ENCODE measurements around the gene OXT.

Gene OXT

DNA sequence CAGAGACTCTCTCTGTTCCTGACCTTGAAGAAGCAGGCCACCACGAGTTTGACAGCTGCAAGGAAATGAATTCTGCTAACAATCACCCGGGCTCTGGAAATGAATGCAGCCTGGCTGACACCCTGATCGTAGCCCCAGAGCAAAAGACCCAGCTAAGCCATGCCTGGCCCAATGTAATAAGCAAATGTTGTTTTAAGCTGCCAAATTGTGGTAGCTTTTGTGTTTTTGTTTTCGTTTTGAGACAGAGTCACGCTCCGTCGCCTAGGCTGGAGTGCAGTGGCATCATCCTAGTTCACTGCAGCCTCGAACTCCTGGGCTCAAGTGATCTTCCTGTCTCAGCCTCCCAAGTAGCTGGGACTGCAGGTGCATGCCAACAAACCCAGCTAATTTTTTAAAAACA lies 3.3 kb upstream of the OXT start:
- no peaks in the 10 kb centered on the region for H3K79me2 ChIP-seq (ENCODE audit: control insufficient read depth, low read length)
- no peaks in the 10 kb centered on the region for H3K9me3 ChIP-seq (ENCODE audit: control insufficient read depth, insufficient read depth, low read length)
- no peaks in the 10 kb centered on the region for H3F3A ChIP-seq (ENCODE audit: control insufficient read depth, insufficient read depth)
- peaks cover 6% of the 10 kb centered on the region; the same call in 1 of the 2 replicates for H3K4me1 ChIP-seq (ENCODE audit: control insufficient read depth, low read length)
- no peaks in the 10 kb centered on the region for H4K20me1 ChIP-seq (ENCODE audit: control insufficient read depth, insufficient read depth, low read depth, low read length)
- no peak overlapping the region for H3K27ac ChIP-seq (ENCODE audit: low read depth, low read length)
- TF ChIP-seq, protein P1, sequence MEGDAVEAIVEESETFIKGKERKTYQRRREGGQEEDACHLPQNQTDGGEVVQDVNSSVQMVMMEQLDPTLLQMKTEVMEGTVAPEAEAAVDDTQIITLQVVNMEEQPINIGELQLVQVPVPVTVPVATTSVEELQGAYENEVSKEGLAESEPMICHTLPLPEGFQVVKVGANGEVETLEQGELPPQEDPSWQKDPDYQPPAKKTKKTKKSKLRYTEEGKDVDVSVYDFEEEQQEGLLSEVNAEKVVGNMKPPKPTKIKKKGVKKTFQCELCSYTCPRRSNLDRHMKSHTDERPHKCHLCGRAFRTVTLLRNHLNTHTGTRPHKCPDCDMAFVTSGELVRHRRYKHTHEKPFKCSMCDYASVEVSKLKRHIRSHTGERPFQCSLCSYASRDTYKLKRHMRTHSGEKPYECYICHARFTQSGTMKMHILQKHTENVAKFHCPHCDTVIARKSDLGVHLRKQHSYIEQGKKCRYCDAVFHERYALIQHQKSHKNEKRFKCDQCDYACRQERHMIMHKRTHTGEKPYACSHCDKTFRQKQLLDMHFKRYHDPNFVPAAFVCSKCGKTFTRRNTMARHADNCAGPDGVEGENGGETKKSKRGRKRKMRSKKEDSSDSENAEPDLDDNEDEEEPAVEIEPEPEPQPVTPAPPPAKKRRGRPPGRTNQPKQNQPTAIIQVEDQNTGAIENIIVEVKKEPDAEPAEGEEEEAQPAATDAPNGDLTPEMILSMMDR (IDR thresholded peaks at IDR 0.05; ENCODE audit: low read depth, low read length, poor library complexity, severe bottlenecking): no peak
- TF ChIP-seq EZH2phosphoT487 (IDR thresholded peaks at IDR 0.05; ENCODE audit: borderline replicate concordance, low read length): no peak
- no peaks in the 10 kb centered on the region for H3K36me3 ChIP-seq (ENCODE audit: control insufficient read depth, low read length)
- peaks cover 14% of the 10 kb centered on the region for H3K27me3 ChIP-seq (ENCODE audit: control insufficient read depth, low read length)
- no peak overlapping the region for H3K4me3 ChIP-seq (ENCODE audit: low read length)
- no peaks in the 10 kb centered on the region for H3K9me2 ChIP-seq (replicated peaks; ENCODE audit: control insufficient read depth, low read length)
- 0 out of 2 replicates have a peak overlapping the region, but pooled peaks have one; percentile 4 for H3K4me2 ChIP-seq (ENCODE audit: low read length)

GRCh38 chr20:3068986-3069900 lies 2.2 kb upstream of the OXT start:
- Histone ChIP-seq H3K27ac (ENCODE audit: low read depth, low read length) (no peak overlapping the region), H3K4me1 (ENCODE audit: control insufficient read depth, low read length) (peaks cover 6% of the 10 kb centered on the region; the same call in 1 of the 2 replicates), H3F3A (ENCODE audit: control insufficient read depth, insufficient read depth) (no peaks in the 10 kb centered on the region), H3K79me2 (ENCODE audit: control insufficient read depth, low read length) (no peaks in the 10 kb centered on the region), H3K27me3 (ENCODE audit: control insufficient read depth, low read length) (peaks cover 14% of the 10 kb centered on the region), H3K36me3 (ENCODE audit: control insufficient read depth, low read length) (no peaks in the 10 kb centered on the region), H3K9me2 (replicated peaks; ENCODE audit: control insufficient read depth, low read length) (no peaks in the 10 kb centered on the region), H4K20me1 (ENCODE audit: control insufficient read depth, insufficient read depth, low read depth, low read length) (no peaks in the 10 kb centered on the region), H3K9me3 (ENCODE audit: control insufficient read depth, insufficient read depth, low read length) (no peaks in the 10 kb centered on the region), H3K4me3 (ENCODE audit: low read length) (no peak overlapping the region), H3K4me2 (ENCODE audit: low read length) (no peak overlapping the region)
- no peak for TF ChIP-seq EZH2phosphoT487 (IDR thresholded peaks at IDR 0.05; ENCODE audit: borderline replicate concordance, low read length)
- TF ChIP-seq, protein P1 (IDR thresholded peaks at IDR 0.05; ENCODE audit: low read depth, low read length, poor library complexity, severe bottlenecking): peak; percentile 40

GRCh38 chr20:3070725-3071124 lies 695 bp upstream of the OXT start:
- Histone ChIP-seq H3K9me3 (ENCODE audit: control insufficient read depth, insufficient read depth, low read length) (no peaks in the 10 kb centered on the region), H3K79me2 (ENCODE audit: control insufficient read depth, low read length) (no peaks in the 10 kb centered on the region), H3F3A (ENCODE audit: control insufficient read depth, insufficient read depth) (no peaks in the 10 kb centered on the region), H3K27ac (ENCODE audit: low read depth, low read length) (no peak overlapping the region), H4K20me1 (ENCODE audit: control insufficient read depth, insufficient read depth, low read depth, low read length) (no peaks in the 10 kb centered on the region), H3K27me3 (ENCODE audit: control insufficient read depth, low read length) (peaks cover 4% of the 10 kb centered on the region), H3K36me3 (ENCODE audit: control insufficient read depth, low read length) (no peaks in the 10 kb centered on the region), H3K9me2 (replicated peaks; ENCODE audit: control insufficient read depth, low read length) (no peaks in the 10 kb centered on the region), H3K4me1 (ENCODE audit: control insufficient read depth, low read length) (peaks cover 6% of the 10 kb centered on the region; the same call in 1 of the 2 replicates), H3K4me2 (ENCODE audit: low read length) (no peak overlapping the region), H3K4me3 (ENCODE audit: low read length) (no peak overlapping the region)
- TF ChIP-seq EZH2phosphoT487 (IDR thresholded peaks at IDR 0.05; ENCODE audit: borderline replicate concordance, low read length): no peak
- TF ChIP-seq, protein P1 (IDR thresholded peaks at IDR 0.05; ENCODE audit: low read depth, low read length, poor library complexity, severe bottlenecking): no peak
